ENCODE results near the gene EXOG.

Gene EXOG

DNA sequence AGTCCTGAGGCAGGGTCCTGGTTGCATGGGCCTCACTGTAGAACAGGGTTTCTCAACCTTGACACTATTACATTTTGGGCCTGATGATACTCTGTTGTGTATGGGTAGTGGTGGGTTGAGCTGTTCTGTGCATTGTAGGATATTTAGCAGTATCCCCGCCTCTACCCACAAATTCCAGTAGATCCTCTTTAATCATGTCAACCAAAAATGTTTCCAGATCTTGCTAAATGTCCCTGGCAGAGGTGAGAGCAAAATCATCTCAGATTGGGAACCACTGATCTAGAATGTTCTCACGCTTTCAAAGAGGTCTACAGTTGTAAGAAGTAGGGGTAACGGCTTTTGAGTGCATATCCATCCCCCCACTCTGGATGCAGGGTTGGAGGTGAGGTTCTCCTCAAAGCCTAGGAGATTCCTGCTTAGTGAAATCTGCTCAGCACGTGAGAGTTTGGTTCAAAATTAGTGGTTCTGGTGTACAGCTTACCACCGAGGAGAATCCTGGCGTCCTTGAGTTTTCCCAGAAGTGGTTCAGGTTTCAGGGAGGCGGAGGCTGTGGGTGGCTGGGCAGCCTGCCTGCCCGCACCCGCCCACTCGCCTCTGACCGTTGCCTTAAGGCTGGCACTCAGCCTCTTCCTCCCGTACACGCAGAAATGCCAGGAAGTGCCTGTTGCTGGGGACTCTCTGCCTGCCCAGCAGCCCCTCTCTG is 37.2 kb upstream of the EXOG start:
- TF ChIP-seq, protein P1, sequence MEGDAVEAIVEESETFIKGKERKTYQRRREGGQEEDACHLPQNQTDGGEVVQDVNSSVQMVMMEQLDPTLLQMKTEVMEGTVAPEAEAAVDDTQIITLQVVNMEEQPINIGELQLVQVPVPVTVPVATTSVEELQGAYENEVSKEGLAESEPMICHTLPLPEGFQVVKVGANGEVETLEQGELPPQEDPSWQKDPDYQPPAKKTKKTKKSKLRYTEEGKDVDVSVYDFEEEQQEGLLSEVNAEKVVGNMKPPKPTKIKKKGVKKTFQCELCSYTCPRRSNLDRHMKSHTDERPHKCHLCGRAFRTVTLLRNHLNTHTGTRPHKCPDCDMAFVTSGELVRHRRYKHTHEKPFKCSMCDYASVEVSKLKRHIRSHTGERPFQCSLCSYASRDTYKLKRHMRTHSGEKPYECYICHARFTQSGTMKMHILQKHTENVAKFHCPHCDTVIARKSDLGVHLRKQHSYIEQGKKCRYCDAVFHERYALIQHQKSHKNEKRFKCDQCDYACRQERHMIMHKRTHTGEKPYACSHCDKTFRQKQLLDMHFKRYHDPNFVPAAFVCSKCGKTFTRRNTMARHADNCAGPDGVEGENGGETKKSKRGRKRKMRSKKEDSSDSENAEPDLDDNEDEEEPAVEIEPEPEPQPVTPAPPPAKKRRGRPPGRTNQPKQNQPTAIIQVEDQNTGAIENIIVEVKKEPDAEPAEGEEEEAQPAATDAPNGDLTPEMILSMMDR (IDR thresholded peaks at IDR 0.05; ENCODE audit: low read depth, low read length, poor library complexity, severe bottlenecking), result no peak
- no peak for TF ChIP-seq EZH2phosphoT487 (IDR thresholded peaks at IDR 0.05; ENCODE audit: borderline replicate concordance, low read length)
- H3K36me3 ChIP-seq (ENCODE audit: control insufficient read depth, low read length), result no peaks in the 10 kb centered on the region
- H3K4me2 ChIP-seq (ENCODE audit: low read length), result no peak overlapping the region
- H3K9me2 ChIP-seq (replicated peaks; ENCODE audit: control insufficient read depth, low read length), result no peaks in the 10 kb centered on the region
- H3K4me3 ChIP-seq (ENCODE audit: low read length), result no peak overlapping the region
- H3K27me3 ChIP-seq (ENCODE audit: control insufficient read depth, low read length), result peaks cover 7% of the 10 kb centered on the region
- H3K79me2 ChIP-seq (ENCODE audit: control insufficient read depth, low read length), result peaks cover 82% of the 10 kb centered on the region
- H3K27ac ChIP-seq (ENCODE audit: low read depth, low read length), result no peak overlapping the region
- H3K9me3 ChIP-seq (ENCODE audit: control insufficient read depth, insufficient read depth, low read length), result no peaks in the 10 kb centered on the region
- no peaks in the 10 kb centered on the region for H3F3A ChIP-seq (ENCODE audit: control insufficient read depth, insufficient read depth)
- H3K4me1 ChIP-seq (ENCODE audit: control insufficient read depth, low read length), result peaks cover 11% of the 10 kb centered on the region
- H4K20me1 ChIP-seq (ENCODE audit: control insufficient read depth, insufficient read depth, low read depth, low read length), result peaks cover 8% of the 10 kb centered on the region; the same call in 1 of the 2 replicates

DNA sequence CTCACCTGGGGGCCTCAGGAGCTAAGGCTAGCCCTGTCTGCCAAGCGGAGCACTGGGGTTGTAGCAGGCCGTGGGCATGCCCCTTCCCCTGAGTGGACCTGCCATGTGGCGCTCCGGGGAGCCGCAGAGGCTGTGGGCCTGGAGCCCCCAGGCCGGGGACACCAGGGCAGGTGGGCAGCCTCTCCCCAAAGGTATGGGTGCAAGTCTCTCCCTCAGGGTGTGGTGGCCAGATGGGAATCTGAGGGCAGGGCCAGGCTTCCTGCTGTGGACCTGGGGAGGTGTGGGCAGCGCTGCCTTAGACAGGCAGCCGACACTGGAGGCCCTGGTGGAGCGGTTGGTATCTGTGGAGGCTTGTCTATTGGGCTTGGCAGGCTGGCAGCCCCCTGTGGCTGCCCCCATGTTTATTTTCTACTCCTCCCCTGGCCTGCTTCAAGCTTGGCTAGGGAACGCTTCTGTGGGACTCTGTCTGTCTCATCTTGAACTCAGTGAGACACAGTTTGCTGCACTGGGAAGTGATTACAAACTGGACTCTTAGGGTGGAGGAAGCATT is 36.6 kb upstream of the EXOG start:
- peaks cover 11% of the 10 kb centered on the region for H3K4me1 ChIP-seq (ENCODE audit: control insufficient read depth, low read length)

DNA sequence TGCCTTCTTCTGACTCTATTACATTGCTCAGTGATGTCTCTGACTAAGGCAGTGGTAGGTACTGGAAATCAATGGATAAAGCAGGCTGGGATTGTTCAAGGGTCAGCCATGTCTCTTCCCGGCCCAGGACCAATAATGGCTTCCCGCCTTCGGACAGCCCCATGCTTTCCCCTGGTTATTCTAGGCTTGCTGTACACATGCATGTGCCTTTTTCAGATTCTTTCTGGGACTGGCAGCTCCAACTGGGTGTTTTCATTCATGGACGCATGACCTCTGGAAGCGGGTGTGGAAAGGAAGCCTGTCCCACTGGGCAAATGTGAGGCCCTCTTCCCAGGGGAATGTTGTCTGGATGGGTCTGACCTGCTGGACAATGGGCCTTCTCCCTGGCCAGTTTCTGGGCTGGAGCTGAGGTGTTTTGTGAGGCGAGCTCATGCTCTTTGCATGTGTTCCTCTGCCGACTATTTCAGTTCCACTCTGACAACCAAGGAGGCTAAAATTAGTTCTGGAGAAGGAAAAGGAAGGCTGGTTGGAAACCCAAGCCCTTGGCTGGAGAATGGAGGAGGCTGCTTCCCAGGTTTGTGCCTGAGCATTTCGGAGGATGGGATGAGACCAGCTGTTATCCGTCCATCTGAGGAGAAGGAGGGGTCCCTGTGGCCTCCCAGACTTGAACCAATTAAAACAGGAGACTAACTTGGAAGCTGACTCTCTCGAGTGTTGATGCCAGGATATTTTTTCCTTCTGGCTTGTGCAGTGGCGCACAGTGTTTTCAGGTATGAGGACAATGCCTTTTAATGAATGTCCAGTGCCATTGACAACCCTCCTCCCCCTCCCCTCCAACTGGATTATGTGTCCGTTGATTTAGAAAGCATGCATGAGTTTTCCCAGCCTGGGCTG is 35.5 kb upstream of the EXOG start:
- Histone ChIP-seq H3F3A (ENCODE audit: control insufficient read depth, insufficient read depth) (no peaks in the 10 kb centered on the region), H3K9me2 (replicated peaks; ENCODE audit: control insufficient read depth, low read length) (no peaks in the 10 kb centered on the region), H3K79me2 (ENCODE audit: control insufficient read depth, low read length) (peaks cover 78% of the 10 kb centered on the region), H3K4me1 (ENCODE audit: control insufficient read depth, low read length) (peaks cover 5% of the 10 kb centered on the region), H3K4me2 (ENCODE audit: low read length) (no peak overlapping the region), H3K9me3 (ENCODE audit: control insufficient read depth, insufficient read depth, low read length) (no peaks in the 10 kb centered on the region), H3K4me3 (ENCODE audit: low read length) (no peak overlapping the region), H3K27ac (ENCODE audit: low read depth, low read length) (no peak overlapping the region), H3K36me3 (ENCODE audit: control insufficient read depth, low read length) (no peaks in the 10 kb centered on the region), H3K27me3 (ENCODE audit: control insufficient read depth, low read length) (peaks cover 4% of the 10 kb centered on the region), H4K20me1 (ENCODE audit: control insufficient read depth, insufficient read depth, low read depth, low read length) (peaks cover 6% of the 10 kb centered on the region; the same call in 1 of the 2 replicates)
- TF ChIP-seq, protein P1 (IDR thresholded peaks at IDR 0.05; ENCODE audit: low read depth, low read length, poor library complexity, severe bottlenecking), result no peak
- TF ChIP-seq EZH2phosphoT487 (IDR thresholded peaks at IDR 0.05; ENCODE audit: borderline replicate concordance, low read length), result no peak

More for the DNA sequence above, 36.6 kb upstream of the EXOG start:
- no peak for TF ChIP-seq EZH2phosphoT487 (IDR thresholded peaks at IDR 0.05; ENCODE audit: borderline replicate concordance, low read length)
- TF ChIP-seq, protein P1 (IDR thresholded peaks at IDR 0.05; ENCODE audit: low read depth, low read length, poor library complexity, severe bottlenecking), result no peak
- H3K9me2 ChIP-seq (replicated peaks; ENCODE audit: control insufficient read depth, low read length), result no peaks in the 10 kb centered on the region
- H3K27me3 ChIP-seq (ENCODE audit: control insufficient read depth, low read length), result peaks cover 7% of the 10 kb centered on the region
- H3K4me2 ChIP-seq (ENCODE audit: low read length), result no peak overlapping the region
- no peaks in the 10 kb centered on the region for H3F3A ChIP-seq (ENCODE audit: control insufficient read depth, insufficient read depth)
- no peak overlapping the region for H3K27ac ChIP-seq (ENCODE audit: low read depth, low read length)
- peaks cover 88% of the 10 kb centered on the region for H3K79me2 ChIP-seq (ENCODE audit: control insufficient read depth, low read length)
- H3K4me3 ChIP-seq (ENCODE audit: low read length), result no peak overlapping the region
- no peaks in the 10 kb centered on the region for H3K36me3 ChIP-seq (ENCODE audit: control insufficient read depth, low read length)
- H4K20me1 ChIP-seq (ENCODE audit: control insufficient read depth, insufficient read depth, low read depth, low read length), result peaks cover 8% of the 10 kb centered on the region; the same call in 1 of the 2 replicates
- H3K9me3 ChIP-seq (ENCODE audit: control insufficient read depth, insufficient read depth, low read length), result no peaks in the 10 kb centered on the region

Measured in DOHH2 (cell line).